Epithelial cell of esophagus (primary cell): ENCODE measurements around the gene DNAJC21.
"Not testable (repeated sequence)": the region's sequence is repeated elsewhere in the genome, so short reads cannot be mapped to it uniquely, and the experiment has no call there.

ENCODE experiments used
- DNase-seq: peaks from one replicate; pipeline ENCODE4 v3.0.0; 2010; ENCODE audit warnings: low read depth
- H3K4me3 ChIP-seq: 2 replicates; pipeline ENCODE4 v1.5.1; 2011; ENCODE audit warnings: mild to moderate bottlenecking, low read length, control low read depth
- TF ChIP-seq, protein P1 (sequence below): IDR thresholded peaks from 2 replicates; pipeline ENCODE4 v1.5.1; 2011; ENCODE audit warnings: low read depth, mild to moderate bottlenecking, low read length, control low read depth, inconsistent platforms; ENCODE audit not compliant: insufficient read depth; ENCODE audit errors: missing control alignments

Gene DNAJC21

DNA sequence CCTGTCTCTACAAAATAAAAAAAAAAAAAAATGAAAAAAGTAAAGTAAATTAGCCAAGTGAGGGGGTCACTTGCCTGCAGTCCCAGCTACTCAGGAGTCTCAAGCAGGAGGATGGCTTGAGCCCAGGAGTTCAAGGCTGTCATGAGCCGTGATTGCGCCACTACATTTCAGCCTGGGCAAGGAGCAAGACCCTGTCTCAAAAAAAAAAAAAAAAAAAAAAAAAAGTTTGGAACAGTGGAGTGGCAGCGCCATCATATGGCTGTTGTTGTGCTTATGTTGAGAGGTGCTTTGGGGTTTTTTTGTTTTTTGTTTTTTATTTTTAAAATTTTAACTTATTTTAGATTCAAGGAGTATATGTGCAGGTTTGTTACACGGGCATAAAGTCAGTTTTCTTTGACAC lies 10.3 kb upstream of the DNAJC21 start:
- no peak overlapping the region for H3K4me3 ChIP-seq
- no peak for DNase-seq
- TF ChIP-seq, protein P1, sequence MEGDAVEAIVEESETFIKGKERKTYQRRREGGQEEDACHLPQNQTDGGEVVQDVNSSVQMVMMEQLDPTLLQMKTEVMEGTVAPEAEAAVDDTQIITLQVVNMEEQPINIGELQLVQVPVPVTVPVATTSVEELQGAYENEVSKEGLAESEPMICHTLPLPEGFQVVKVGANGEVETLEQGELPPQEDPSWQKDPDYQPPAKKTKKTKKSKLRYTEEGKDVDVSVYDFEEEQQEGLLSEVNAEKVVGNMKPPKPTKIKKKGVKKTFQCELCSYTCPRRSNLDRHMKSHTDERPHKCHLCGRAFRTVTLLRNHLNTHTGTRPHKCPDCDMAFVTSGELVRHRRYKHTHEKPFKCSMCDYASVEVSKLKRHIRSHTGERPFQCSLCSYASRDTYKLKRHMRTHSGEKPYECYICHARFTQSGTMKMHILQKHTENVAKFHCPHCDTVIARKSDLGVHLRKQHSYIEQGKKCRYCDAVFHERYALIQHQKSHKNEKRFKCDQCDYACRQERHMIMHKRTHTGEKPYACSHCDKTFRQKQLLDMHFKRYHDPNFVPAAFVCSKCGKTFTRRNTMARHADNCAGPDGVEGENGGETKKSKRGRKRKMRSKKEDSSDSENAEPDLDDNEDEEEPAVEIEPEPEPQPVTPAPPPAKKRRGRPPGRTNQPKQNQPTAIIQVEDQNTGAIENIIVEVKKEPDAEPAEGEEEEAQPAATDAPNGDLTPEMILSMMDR = no peak

DNA sequence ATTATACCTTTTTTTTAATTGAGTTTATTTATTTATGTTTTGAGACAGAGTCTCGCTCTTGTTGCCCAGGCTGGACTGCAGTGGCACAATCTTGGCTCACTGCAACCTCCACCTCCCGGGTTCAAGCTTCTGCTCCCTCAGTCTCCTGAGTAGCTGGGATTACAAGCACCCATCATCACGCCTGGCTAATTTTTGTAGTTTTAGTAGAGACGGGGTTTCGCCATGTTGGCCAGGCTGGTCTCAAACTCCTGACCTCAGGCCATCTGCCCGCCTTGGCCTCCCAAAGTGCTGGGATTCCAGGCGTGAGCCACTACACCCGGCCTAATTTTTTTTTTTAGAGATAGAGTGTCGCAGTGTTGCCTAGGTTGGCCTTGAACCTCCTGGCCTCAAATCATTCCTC lies 6.1 kb upstream of the DNAJC21 start:
- DNase-seq, H3K4me3 ChIP-seq: not testable (repeated sequence)

DNA sequence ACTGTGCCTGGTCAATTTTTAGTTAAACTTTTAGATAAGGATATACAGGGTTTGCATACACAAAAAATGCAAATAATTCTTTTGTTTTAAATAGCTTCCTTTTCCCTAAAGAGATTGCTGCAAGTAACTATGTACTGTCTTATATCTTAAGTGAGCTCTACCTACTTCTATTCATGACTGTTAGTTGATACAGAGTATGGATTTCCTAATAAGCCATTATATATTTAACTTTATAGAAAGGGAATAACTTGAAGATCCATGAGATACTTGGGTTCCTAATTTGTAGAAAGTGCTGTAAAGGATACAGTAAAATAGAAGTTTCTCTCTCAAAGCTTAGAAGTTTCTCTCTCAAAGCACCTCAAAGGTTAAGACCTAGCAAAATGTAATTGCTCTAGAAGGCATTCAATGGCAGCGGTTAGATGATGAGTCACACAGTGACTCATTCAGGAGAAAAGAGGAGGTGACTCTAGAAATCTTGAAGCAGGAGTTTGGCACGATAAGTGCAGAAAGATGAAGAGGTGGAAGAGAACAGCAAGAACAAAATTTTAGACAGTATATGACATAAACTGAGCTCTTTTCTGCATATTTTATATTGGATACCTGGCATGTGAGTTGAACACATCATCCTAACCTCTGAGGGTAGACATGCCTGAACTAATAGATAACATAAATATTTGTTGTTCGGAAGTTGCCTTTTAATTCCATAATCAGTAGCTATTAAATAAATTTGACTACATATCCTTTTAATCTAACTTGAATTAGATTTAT lies 5.5 kb upstream of the DNAJC21 start:
- TF ChIP-seq, protein P1 = no peak
- peak; percentile 87 for DNase-seq
- H3K4me3 ChIP-seq = no peak overlapping the region

DNA sequence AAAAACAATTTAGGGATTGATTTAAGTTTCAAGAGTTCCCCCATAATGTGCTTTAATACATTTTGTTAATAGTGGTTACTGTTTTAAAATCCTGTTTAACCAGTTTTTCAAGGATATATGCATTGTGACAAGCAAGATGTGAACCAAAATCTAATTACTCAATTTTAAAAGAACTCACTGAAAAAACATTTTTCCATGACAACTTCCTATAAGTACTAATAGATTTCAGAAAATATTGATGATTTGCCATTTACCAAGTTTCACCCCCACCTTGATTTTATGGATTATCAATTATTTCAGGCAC lies 4.9 kb upstream of the DNAJC21 start:
- TF ChIP-seq, protein P1 = no peak
- H3K4me3 ChIP-seq = no peak overlapping the region
- no peak for DNase-seq

DNA sequence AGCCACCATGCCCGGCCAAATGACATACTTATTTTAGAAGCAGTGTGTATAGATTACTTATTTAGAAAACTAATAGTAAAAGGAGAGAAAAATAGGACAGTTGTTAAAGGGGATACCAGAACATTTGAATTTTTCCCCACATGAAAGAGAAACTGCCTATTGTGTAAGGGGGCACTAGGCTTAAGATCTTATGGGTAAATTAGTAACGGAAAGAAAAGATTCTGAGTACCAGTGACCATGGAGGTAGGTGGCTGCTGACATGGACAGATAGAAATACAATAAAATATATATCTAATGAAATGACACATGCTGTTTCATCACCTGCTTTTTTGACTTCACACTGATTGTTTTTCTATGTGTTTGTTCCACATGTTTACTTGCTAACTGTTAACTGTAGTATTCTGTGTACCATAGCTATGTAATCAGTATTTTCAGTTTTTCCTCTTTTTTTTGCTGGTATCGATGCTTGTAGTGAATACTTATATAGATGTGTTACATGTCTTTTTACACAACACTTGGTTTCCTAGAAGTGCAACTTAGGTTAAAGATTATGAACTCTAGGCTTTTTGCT lies 3.0 kb upstream of the DNAJC21 start:
- TF ChIP-seq, protein P1 = no peak
- DNase-seq = no peak
- no peak overlapping the region for H3K4me3 ChIP-seq

DNA sequence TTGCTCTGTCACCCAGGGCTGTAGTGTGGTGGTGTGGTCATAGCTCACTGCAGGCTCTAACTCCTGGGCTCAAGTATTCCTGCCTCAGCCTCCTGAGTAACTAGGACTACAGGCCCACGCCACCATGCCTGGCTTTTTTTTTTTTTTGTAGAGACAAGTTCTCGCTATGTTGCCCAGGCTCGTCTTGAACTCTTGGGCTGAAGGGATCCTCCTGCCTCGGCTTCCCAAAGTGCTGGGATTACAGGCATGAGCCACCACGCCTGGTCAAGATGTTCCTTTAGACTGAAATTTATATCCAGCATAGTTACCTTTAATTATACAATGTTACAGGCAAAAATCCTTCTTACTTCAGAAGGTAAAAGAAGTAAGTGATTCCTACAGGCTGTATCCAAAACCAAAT lies 1.6 kb upstream of the DNAJC21 start:
- TF ChIP-seq, protein P1 = no peak
- no peak for DNase-seq
- no peak overlapping the region for H3K4me3 ChIP-seq

DNA sequence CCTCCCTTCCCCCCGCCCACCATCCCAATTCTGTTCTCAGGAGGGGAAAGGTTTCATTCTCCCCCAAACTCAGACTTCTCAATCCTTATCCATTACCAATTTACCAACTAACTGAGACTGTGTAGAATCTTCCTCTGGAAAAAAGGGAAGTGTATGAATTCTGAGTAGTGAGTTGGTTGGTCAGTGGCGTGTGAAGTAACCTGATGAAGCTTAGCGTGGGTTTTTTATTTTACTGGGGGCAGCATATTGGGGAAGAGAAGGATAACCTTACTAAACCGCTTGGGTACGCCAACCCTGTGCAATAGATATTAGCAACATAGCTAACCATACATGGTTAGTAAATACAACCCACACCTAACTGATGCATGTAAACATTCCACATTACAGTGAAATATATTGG lies 1.1 kb upstream of the DNAJC21 start:
- DNase-seq = no peak
- TF ChIP-seq, protein P1 = no peak

More for the DNA sequence above, 1.1 kb upstream of the DNAJC21 start:
- H3K4me3 ChIP-seq = no peak overlapping the region
